SK-N-SH treated with all-trans-retinoic acid at 6 μM for 48 hours (cell line): ENCODE data around the gene PIK3AP1.
"Not testable (repeated sequence)": the region's sequence is repeated elsewhere in the genome, so short reads cannot be mapped to it uniquely, and the experiment has no call there.

Experiments
- ATAC-seq: fragments of 200-7000 bp; cut with Tn5 transposase; 3 replicates; pipeline ENCODE4 v1.9.1; 2020; ENCODE audit warnings: mild to moderate bottlenecking, moderate library complexity
- ARNTL ChIP-seq: fragments of 450-650 bp; formaldehyde crosslinking; IDR thresholded peaks from 2 replicates; pipeline ENCODE4 v1.5.0; 2020; ENCODE audit warnings: low read depth, mild to moderate bottlenecking, moderate library complexity, borderline replicate concordance
- CSRNP3 ChIP-seq: fragments of 250-450 bp; sonication (Bioruptor Pico); IDR thresholded peaks from 2 replicates; pipeline ENCODE4 v1.5.1; 2021; ENCODE audit warnings: mild to moderate bottlenecking, moderate library complexity
- ESRRG ChIP-seq: fragments of 250-450 bp; sonication (Bioruptor Pico); IDR thresholded peaks from 2 replicates; pipeline ENCODE4 v1.6.1; 2021; ENCODE audit warnings: mild to moderate bottlenecking
- GLIS3 ChIP-seq: fragments of 250-450 bp; sonication (Bioruptor Pico); IDR thresholded peaks from 2 replicates; pipeline ENCODE4 v1.5.0; 2020; ENCODE audit warnings: mild to moderate bottlenecking, moderate library complexity
- ISL1 ChIP-seq: fragments of 250-450 bp; sonication (Bioruptor Pico); IDR thresholded peaks from 2 replicates; pipeline ENCODE4 v2.1.2; 2022; ENCODE audit warnings: mild to moderate bottlenecking, moderate library complexity
- OSR1 ChIP-seq: fragments of 250-450 bp; sonication (Bioruptor Pico); IDR thresholded peaks from 2 replicates; pipeline ENCODE4 v1.8.0; 2022; ENCODE audit warnings: moderate library complexity, mild to moderate bottlenecking, inconsistent platforms
- PATZ1 ChIP-seq: fragments of 250-450 bp; sonication (Bioruptor Pico); IDR thresholded peaks from 2 replicates; pipeline ENCODE4 v1.8.0; 2020; ENCODE audit warnings: mild to moderate bottlenecking, moderate library complexity, borderline replicate concordance
- POU6F1 ChIP-seq: fragments of 250-450 bp; sonication (Bioruptor Pico); IDR thresholded peaks from 2 replicates; pipeline ENCODE4 v1.8.0; 2021; ENCODE audit warnings: low read depth, mild to moderate bottlenecking, moderate library complexity, borderline replicate concordance
- RARB ChIP-seq: fragments of 250-450 bp; sonication (Bioruptor Pico); IDR thresholded peaks from 2 replicates; pipeline ENCODE4 v1.8.0; 2021; ENCODE audit warnings: mild to moderate bottlenecking, moderate library complexity
- SNAI2 ChIP-seq: fragments of 250-450 bp; sonication (Bioruptor Pico); IDR thresholded peaks from 2 replicates; pipeline ENCODE4 v1.5.0; 2020; ENCODE audit warnings: mild to moderate bottlenecking, moderate library complexity
- TCF4 ChIP-seq: fragments of 250-450 bp; sonication (Bioruptor Pico); IDR thresholded peaks from 2 replicates; pipeline ENCODE4 v1.8.0; 2021; ENCODE audit warnings: mild to moderate bottlenecking, moderate library complexity, borderline replicate concordance
- TOX ChIP-seq: fragments of 250-450 bp; sonication (Bioruptor Pico); IDR thresholded peaks from 2 replicates; pipeline ENCODE4 v1.8.0; 2021; ENCODE audit warnings: mild to moderate bottlenecking, moderate library complexity, borderline replicate concordance
- TSHZ2 ChIP-seq: fragments of 250-450 bp; sonication (Bioruptor Pico); IDR thresholded peaks from 2 replicates; pipeline ENCODE4 v1.5.0; 2020; ENCODE audit warnings: mild to moderate bottlenecking, moderate library complexity
- ZC3H10 ChIP-seq: fragments of 250-450 bp; sonication (Bioruptor Pico); IDR thresholded peaks from 2 replicates; pipeline ENCODE4 v1.5.1; 2021; ENCODE audit warnings: mild to moderate bottlenecking, moderate library complexity
- ZFP3 ChIP-seq: fragments of 250-450 bp; sonication (Bioruptor Pico); IDR thresholded peaks from 2 replicates; pipeline ENCODE4 v1.5.0; 2020; ENCODE audit warnings: mild to moderate bottlenecking, moderate library complexity
- ZNF565 ChIP-seq: fragments of 450-650 bp; formaldehyde crosslinking; conservative IDR thresholded peaks from 2 replicates; pipeline ENCODE4 v1.5.0; 2020; ENCODE audit warnings: low read depth, mild to moderate bottlenecking, moderate library complexity
- ZNF70 ChIP-seq: fragments of 450-650 bp; formaldehyde crosslinking; IDR thresholded peaks from 2 replicates; pipeline ENCODE4 v1.5.0; 2020; ENCODE audit warnings: mild to moderate bottlenecking, moderate library complexity

Gene PIK3AP1

GRCh38 chr10:96756111-96756903 is 36.0 kb upstream of the PIK3AP1 start:
- ATAC-seq = no peak
- TF ChIP-seq TOX (no peak), ARNTL (no peak), ZNF565 (CRISPR knock-in tag) (no peak), CSRNP3 (CRISPR knock-in tag) (no peak), GLIS3 (no peak), ZC3H10 (CRISPR knock-in tag) (no peak), TCF4 (CRISPR knock-in tag) (no peak), ISL1 (no peak), OSR1 (CRISPR knock-in tag) (no peak), RARB (CRISPR knock-in tag) (no peak), ESRRG (CRISPR knock-in tag) (no peak), ZFP3 (CRISPR knock-in tag) (no peak)

GRCh38 chr10:96753956-96754355 is 33.6 kb upstream of the PIK3AP1 start:
- no peak for ATAC-seq
- TF ChIP-seq RARB (CRISPR knock-in tag) (no peak), PATZ1 (CRISPR knock-in tag) (no peak), ZC3H10 (CRISPR knock-in tag) (no peak), ESRRG (CRISPR knock-in tag) (no peak), ZNF70 (CRISPR knock-in tag) (no peak), SNAI2 (no peak)

GRCh38 chr10:96752375-96752774 is 32.1 kb upstream of the PIK3AP1 start:
- no peak for ATAC-seq
- no peak for TF ChIP-seq ZFP3 (CRISPR knock-in tag)

GRCh38 chr10:96750316-96750715 is 30.0 kb upstream of the PIK3AP1 start:
- ATAC-seq = not testable (repeated sequence)

- TF ChIP-seq ISL1 (no peak), POU6F1 (no peak), RARB (CRISPR knock-in tag) (no peak), ZNF565 (CRISPR knock-in tag) (no peak), TSHZ2 (no peak), TOX (no peak)
- no peak for ATAC-seq
Measured at GRCh38 chr10:96747734-96748550, 27.6 kb upstream of the PIK3AP1 start.
